Caki2 (cell line): Measurements from ENCODE around the gene HIPK1. TPM values are rescaled to one million over a fixed set of nuclear protein-coding genes. Genes with fewer than 3 reads are reported as not detected.
A peak's percentile ranks its signal among the peaks of the same experiment; 100 is the strongest.

ENCODE experiments used
- DNase-seq: peaks from one replicate; pipeline ENCODE4 v3.0.0-alpha.2; 2015; ENCODE audit warnings: low read depth
- in situ Hi-C: cut with HindIII; loops from 2 replicates; pipeline ENCODE4 v1.10.0; 2016; ENCODE audit warnings: low sequenced_read_pairs, low pct_unique_long_range_greater_than_20kb, mixed read lengths
- total RNA-seq: library from RNA; depleted of rRNA; stranded (reverse); fragments of >200 nt; shearing (Covaris generic); gene quantifications from 2 replicates; pipeline ENCODE4 v1.2.3, GENCODE V29; 2014; ENCODE audit warnings: low replicate concordance; rRNA removed

Gene HIPK1
- total RNA-seq: 8.1 and 10.0 TPM in 2 replicates

DNA sequence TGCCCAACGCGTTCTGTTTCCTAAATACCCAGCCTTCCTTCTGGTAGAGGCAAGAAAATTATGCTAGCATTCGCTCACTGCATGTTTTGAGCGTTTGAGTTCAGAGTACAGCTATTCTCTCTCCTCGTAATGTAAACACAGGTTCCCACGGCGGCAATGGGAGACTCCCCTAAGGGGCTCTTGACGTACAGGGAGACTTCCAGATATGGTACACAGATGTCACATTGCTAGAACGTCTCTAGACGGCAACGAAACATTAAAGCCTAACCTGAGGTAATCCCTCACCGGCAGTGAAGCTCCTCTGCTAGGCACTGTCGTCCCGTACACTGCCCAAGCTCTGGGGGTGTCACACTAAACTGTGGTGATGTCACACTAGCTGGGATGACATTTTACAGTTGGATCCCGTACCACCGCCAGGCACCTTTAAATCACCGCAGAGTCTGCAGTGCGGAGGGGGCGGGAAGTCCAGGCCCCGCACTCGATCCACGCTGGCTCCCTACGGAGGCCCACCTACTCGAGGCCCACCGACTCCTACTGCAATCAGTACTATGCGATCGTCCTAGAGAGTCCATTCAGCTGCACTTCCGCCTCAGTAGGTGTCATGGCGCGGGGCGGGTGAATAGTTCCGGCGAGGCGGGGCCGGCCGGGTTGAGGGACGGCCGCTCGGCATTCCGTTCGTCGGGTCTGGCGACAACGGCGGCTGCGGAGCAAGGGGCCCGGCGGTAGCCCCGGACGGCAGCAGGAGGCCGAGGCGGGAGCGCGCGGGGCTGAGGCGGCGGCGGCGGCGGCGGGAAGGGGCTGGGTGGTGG, at the start of gene HIPK1:
Gene HIPK1, plus strand, starts transcription at position 384 of the 809 bp plus-strand sequence.
- in situ Hi-C loops: no loop called here
- peak; percentile 80 for DNase-seq

DNA sequence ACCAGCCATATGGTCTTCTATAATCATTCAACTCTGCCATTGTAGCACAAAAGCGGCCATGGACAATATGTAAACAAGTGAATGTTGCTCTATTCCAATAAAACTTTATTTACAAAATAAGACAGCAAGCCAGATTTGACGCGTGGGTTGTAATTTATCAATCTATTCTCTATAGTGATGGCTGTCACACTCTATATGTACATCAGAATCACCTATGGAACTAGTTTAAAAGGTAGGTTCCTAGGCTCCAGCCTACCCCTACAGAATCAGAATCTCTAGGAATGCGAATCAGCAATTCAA, 49.4 kb upstream of the HIPK1 start:
- no peak for DNase-seq
- in situ Hi-C loops: no loop called here

GRCh38 chr1:113881661-113882060, 47.5 kb upstream of the HIPK1 start:
- no peak for DNase-seq
- in situ Hi-C loops: no loop called here

GRCh38 chr1:113886417-113887401, 42.4 kb upstream of the HIPK1 start:
- in situ Hi-C loops: no loop called here
- no peak for DNase-seq

DNA sequence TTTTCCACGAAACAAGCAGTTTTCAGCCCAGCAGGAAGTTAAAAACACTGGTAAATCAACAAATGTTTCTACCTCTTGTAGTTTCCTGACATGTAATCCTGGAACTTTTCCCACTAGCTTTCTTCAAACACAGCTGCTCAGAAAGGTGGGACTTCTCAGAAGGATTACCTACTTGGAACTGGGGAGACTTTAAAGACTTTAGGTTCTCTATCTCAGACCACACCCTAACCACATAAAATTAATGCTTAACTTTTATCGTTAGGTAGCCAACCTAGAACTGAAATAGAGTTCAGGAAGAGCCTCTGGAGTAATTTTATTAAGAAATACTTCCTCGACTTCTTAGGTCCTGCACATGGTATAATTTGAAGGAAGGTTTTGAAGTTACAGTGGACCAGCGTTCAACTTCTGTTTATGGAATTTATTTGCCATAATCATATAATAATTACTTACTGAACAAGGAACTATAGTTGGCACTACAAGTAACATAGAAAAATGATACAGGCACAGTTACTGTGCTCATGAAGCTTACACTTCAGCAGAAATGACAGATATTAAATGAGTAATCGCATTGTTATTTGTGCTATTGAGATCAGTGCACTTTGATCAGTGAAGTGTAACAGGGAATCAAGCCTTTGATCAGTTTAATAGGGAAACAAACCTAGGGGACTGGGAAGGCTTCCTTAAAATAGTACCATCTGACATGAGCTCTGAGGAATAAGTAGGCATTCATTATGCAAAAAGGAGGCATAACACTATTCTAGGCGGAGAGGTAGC, 41.5 kb upstream of the HIPK1 start, which contains the start of gene BCL2L15:
Gene BCL2L15, minus strand, starts transcription at position 180 of the 774 bp plus-strand sequence. CDS start 206 bp downstream, outside the sequence.
- peak; percentile 59 for DNase-seq

GRCh38 chr1:113890816-113891215, 38.3 kb upstream of the HIPK1 start:
- in situ Hi-C loops: no loop called here
- DNase-seq: no peak

More for the DNA sequence above, 41.5 kb upstream of the HIPK1 start, which contains the start of gene BCL2L15:
- in situ Hi-C loops: no loop called here

DNA sequence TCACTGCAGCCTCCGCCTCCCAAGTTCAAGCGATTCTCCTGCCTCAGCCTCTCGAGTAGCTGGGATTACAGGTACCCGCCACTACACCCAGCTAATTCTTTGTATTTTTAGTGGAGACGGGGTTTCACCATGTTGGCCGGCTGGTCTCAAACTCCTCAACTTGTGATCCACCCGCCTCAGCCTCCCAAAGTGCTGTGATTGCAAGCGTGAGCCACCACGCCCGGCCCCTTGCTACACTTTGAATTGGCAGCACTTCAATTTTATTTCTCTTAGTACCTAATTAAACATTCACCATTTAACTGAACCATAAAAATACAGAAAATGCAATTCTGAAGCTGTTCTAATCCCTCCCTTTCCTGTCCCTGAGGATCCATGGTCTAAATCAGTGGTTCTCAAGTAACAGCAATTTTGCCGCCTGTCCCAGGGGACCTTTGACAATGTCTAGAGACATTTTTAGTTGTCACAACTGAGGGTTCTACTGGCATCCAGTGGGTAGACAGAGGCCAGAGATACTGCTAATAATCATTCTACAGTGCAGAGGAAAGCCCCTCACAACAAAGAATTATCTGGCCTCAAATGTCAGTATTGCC, 37.4 kb upstream of the HIPK1 start:
- in situ Hi-C loops: no loop called here
- no peak for DNase-seq

GRCh38 chr1:113893267-113893666, 35.9 kb upstream of the HIPK1 start:
- in situ Hi-C loops: no loop called here
- DNase-seq: no peak

DNA sequence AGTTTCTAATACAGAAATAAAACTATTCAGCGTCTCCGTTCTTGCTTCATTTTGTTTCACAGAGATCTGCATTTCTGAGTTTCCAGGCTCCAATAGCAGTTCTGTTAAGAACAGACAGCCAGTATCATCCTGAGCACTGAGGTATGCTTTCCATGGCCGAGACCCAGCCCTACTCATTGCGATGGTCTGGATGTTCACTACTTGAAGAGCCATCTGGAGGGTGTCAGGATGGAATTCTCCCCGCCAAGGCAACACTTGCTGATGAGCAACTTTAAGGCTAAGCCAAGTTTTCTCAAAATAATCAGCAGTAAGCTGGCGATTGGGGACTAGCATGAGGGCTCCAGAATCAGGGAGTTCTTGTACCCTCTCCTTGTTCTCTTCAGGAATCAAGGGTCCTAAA, 34.0 kb upstream of the HIPK1 start:
- DNase-seq: no peak
- in situ Hi-C loops: no loop called here

DNA sequence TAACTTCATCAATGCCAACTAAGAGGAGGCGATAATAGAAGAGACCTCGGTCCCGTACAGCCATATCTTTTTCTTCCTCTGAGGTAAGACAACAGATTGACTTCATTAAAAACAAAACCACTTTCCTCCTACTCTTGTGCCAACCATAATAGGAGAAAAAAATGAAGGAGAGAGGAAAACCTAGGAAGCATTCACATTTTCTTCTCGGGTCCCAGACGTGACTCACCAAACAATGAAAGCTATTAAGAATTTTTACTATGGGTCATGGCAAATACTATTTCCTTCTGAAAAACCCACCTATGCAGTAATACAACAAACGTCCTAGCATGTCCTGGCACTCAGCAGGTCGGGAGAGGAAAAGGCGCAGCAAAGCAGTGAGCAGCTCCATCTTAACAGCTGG, 33.2 kb upstream of the HIPK1 start:
- no peak for DNase-seq
- in situ Hi-C loops: no loop called here

DNA sequence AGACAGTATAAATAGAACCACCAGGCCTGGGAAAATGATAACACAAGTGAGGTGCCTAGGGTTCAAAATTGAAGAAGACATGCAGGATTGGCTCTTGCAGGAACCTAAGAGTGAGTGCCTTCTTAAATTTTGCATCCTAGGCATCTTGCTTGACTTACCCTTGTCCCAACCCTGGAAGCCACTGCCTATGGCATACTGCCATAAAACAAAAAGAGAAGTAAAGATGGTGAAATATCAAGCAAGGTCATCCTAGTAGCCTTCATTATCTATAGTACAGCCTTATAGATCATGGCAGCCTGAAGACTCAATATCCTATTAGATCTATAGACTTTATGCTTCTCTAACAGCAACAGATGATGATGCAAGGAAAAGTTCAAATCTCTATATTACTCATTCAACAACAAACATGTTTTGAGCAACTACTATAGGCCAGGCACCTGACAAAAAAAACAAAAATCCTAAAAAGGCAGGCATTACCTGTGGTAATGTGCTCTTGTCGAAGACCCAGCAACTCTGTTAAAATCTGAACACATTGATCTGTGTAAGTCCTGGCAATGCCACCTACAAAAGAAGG, 30.8 kb upstream of the HIPK1 start:
- in situ Hi-C loops: no loop called here
- no peak for DNase-seq

GRCh38 chr1:113899111-113899510, 30.0 kb upstream of the HIPK1 start:
- DNase-seq: no peak
- in situ Hi-C loops: no loop called here

- in situ Hi-C loops: no loop called here
- DNase-seq: no peak
Measured at GRCh38 chr1:113901191-113901590, 27.9 kb upstream of the HIPK1 start.

- DNase-seq: no peak
- in situ Hi-C loops: no loop called here
Measured at GRCh38 chr1:113903501-113904292, 25.4 kb upstream of the HIPK1 start.

- no peak for DNase-seq
- in situ Hi-C loops: no loop called here
Measured at GRCh38 chr1:113904293-113904673, 24.8 kb upstream of the HIPK1 start.

- in situ Hi-C loops: no loop called here
- DNase-seq: peak; percentile 99
Measured at GRCh38 chr1:113904674-113905434, 24.3 kb upstream of the HIPK1 start, which contains the start of the genes AP4B1 and DCLRE1B. TSS of gene AP4B1 (minus strand) at chr1:113904799. CDS start at chr1:113904717, 82 bp downstream. TSS of gene DCLRE1B (plus strand) at chr1:113905326. CDS start at chr1:113905587, 261 bp downstream.
